ENCODE measurements around the gene STK33.

STK33 gene

DNA sequence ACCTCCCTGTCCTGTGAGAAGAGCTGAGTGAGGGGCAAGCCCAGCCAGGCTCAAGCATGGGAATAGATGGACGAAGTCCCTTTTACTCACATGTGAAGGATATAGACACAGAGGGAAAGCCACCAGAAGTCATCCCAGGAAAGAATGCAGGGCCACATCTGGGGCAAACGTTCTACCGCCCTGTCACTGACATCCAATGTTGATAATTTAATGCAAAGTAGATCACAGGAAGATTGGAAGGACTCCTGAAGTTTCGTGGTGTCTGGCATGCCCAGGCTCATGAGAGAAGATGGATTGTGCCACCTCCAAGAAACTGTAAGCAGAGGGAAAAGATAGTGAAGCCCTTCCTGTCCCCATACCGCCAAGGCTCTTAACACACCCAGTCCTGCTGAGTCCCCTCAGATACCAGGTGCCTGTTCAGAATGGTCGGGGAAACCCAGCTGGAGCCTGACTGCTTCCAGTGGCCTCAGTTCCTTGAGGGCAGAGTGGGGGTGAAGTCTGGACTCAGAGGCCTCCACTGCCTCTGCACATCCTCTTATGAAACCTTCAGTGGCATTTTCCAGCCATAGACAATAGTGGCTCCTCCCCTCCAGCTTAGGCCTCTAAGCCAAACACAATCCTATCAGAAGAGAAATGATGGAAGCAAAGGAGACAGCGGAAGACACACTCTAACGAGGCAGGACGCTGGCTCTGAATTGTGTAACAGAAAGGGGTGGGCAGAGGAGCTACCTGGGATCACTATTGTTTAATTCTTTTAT is 7.5 kb upstream of the STK33 start:
- no peak for DNase-seq

DNA sequence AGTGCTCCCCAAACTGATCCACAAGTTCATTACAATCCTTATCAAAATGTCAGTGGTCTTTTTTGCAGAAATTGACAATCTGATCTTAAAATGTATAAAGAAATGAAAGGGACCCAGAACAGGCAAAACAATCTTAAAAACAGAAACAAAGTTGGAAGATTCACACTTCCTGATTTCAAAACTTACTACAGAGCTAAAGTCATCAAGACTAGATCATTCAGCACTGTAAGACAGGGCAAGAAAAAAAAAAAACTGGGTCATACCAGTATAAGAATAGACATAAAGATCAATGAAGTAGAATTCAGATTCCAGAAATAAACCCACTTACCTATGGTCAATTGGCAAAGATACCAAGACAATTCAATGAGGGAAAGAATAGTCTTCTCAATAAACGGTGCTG is 4.5 kb upstream of the STK33 start:
- DNase-seq = no peak

DNA sequence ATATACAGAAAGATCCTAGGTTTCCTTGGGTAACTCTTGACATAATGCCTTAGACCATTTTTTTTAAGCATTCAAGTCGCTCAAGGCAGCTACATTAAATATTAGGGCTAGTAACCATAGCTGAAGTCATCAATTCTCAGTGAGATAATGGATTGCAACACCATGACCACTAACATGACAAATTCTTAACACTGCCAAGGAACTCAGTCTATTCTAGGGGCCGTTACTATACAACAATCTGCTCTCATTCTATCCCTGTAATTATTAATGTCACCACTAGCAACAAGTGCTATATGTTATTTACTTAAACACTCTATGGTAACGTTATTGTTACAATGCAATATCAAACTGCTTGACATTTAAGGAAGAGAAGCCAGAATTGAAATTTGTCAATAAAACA is 3.2 kb upstream of the STK33 start:
- no peak for DNase-seq

DNA sequence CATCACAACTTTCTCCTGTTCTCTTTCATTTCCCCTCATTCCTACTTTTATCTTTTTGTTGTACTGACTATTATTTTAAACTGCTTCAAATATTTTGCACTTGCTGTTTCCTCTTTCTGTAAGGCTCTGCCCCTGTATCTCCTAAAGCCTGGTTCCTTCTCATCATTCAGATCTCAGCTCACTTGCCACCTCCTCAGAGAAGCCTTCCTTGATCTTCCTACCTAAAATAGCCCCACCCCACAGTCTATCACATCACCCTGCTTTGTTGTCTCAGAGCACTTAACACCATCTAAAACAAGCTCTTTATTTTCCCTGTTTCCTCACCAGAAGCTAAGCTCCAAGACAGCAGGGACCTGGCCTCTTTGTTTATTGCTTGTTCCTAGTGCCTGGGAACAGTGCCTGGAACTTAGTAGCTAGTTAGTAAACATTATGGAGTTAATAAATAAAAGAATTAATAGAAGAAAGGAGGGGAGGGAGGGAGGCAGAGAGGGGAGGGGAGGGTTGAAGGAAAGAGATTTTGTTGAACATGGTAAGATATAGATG is 2.5 kb upstream of the STK33 start:
- no peak for DNase-seq

DNA sequence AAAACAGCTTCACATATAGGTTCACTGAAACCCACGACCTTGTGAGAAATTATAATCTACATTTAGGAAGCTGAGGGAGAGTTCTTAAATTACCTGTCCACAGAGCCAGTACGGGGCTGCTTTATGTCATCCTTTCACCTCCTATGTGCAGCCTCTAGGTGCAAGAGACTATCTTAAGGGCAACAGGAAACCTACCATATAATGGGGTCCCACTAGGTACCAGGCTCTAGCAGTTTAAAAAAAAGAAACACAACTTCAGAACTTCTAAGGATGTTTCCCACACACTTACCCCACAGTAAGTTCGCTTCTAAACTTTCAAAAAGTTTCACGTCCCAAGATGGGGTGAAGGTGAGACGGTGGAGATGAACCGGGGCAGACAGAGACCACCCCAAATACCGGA is 573 bp downstream of the STK33 start:
- DNase-seq = no peak

DNA sequence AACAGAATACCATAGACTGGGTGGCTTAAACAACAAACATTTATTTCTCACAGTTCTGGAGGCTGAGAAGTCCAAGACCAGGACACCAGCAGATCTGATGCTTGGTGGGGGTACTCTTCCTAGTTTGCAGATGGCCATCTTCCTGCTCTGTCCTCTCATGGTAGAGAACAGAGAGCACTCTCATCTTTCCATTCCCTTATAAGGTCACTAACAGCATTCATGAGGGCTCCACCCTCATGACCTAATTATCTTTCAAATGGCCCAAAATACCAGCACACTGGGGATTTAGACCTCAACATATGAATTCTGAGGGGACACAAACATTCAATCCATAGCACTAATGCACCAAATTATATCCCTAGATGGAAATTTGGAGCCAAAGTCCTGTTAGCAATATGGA is 6.1 kb downstream of the STK33 start:
- DNase-seq = no peak

DNA sequence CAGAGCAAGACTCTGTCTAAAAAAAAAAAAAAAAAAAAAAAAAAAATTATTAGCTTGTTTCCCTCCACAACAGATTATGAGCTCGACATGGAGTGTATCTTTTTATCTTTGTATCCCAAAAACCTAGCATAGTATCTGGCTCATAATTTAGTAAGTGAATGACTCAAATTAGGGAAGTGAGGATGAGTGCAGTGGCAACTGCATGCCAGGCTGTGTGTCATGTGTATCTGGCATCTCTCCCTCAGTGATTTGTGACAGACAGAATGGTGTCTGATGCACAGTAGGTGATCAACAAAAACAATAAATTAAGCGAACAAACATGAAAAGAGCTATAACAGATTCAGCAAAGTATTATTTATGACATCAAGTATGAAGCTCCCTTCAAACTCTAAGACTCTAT is 7.2 kb downstream of the STK33 start:
- no peak for DNase-seq

DNA sequence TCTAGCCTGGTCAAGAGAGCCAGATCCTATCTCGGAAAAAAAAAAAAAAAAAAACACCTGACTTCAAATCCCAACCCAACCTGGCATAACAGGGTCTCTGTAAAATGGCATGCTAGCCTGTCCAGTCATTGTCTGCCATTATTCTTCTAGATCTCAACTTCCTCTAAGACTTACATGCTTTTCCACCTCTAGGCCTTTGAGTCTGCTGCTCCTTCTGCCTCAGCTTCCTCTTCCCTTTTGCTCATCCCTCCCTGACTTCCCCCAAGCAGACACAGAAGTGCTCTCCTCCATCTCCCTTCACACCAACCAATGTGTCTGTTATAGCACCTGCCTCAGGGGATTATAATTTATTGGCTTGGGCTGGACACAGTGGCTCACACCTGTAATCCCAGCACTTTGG is 7.8 kb downstream of the STK33 start:
- no peak for DNase-seq

DNA sequence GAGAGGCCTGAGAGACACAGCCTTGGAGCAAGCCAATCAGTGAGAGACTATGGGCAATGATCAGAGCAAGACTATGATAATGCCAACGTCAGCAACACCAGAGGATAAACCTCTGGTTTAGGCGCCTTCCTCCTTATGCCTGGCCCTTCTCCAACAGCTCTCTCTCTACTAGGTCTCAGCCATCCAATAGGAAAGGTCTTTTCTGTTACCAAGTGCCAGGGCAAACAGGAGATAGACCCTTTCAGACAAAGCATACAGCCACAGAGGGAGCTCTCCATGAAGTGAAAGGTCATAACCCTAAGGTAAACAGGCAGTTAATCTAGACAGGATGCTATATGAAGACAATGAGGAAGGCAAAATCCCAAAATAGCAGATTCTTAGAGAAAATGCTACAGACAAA is 9.5 kb downstream of the STK33 start:
- DNase-seq = no peak

DNA sequence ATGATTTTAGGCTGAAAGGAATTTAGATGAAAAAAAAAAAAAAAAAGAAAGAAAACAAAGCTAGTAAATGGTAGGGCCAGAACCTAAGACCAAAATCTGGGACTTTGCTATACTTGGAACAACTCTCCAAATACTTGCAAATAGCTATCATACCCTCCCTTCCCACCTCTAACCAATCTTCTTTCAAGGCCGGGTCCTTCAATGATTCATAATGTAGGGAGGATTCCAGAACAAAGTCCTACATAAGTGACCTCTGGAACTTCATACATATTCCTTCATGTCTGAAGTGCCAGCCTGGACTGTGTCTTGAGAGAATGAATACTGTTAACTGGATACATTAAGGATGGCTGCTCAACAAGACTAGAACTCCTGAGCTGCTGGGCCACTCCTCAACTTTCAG is 9.9 kb downstream of the STK33 start:
- DNase-seq = no peak

DNA sequence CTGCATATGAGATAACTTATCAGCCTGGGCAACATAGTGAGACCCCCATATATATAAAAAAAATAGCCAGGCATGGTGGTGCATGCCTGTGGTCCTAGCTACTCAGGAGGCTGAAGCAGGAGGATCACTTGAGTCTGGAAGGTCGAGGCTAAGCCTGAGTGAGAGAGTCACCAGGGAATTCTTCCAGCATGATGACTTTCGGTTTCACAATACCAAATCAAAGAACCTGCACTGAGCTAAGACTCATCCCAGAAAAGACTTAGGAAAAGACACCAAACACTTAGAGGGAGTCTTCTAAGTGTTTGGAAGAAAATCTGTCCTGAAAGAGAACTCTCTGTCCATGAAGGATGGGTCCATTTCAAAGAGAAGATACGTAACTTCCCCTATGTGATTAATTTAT is 12.7 kb downstream of the STK33 start:
- no peak for DNase-seq

DNA sequence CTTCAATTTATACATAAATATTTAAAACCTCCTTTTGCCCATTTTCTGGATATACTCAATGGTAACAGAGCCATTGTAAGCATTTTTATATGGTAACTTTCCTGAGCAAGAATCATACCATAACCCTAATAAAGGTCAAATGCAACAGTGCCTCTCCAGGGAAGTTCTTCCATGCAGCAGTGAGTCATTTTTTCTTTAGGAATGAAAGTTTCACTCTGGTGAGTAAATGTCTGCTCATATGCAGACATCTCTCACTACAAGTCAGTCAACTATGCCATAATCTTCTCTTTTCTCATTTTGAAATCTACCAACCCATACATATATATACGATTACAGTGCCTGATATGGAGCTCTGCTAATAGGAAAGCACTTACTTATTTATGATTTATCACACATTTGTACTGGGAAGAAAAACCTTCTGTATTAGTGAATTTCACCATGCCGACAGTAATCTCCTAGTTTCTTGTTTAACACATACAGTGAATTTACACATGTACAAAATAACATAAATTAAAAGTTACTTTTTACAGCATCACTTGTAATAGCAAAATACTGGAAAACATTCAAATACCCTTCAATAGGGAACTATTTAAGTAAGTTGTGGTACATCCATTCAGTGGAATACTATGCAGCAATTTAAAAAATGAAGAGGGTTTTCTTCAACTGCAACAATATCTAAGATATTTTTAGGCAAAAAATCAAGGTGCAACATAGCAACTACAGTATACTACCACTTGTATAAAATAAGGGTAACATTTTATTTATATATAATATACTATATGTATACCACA is 16.0 kb downstream of the STK33 start:
- no peak for DNase-seq

DNA sequence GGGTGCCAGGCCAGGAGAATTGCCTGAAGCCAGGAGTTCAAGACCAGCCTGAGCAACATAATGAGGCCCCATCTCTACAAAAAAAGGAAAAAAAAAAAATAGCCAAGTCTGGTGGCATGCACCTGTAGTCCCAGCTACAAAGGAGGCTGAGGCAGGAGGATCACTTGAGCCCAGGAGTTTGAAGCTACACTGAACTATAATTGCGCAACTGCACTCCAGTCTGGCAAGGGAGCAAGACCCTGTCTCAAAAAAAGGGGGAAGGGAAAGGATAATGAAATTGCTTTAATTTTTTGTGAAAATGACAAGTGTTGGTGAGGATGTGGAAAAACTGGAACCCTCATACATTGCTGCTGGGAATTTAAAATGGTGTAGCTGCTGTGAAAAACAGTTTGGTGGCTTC is 19.2 kb downstream of the STK33 start:
- DNase-seq = no peak

DNA sequence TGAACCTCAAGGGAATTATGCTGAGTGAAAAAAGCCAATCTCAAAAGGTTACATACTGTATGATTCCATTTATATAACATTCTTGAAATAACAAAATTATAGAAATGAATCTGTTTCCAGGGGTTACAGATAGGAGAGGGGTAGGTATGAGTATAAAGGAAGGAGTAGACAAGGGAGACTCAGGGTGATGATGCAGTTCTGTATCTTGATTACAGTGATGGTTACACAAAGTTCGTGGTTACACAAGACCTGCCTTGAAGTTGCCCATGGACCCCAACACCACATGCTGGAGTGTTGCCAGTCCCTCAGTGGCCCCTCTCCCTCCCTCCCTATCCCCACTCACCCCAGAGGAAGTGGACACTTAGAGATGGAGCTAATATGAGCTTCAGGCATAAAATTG is 20.3 kb downstream of the STK33 start:
- DNase-seq = no peak

DNA sequence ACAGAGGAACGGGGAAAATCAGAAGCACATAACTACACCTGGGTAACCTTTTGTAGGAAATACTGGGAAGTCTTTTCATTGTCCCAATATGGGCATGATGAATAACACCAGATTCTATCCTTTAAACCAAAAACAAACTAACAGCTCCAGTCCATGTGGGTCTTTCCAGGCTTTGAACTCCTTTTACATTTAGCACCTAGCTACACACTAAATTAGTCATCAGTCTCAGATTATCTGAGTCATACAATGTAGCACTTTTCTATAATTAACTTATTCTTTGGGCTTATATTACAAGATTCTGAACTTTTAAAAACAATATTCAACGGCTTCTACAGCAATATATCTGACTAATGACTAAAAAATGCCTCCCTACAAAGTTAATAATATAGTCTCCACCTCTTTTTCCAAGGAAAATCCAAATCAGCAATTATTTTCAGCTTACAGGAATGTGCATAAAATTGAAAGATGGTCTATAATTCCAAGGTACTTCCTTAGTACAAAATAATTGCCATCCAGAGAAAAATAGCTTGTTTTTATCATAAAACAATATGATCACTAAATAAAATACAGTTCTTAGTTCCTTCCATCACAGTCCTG is 26.3 kb downstream of the STK33 start:
- DNase-seq = no peak

DNA sequence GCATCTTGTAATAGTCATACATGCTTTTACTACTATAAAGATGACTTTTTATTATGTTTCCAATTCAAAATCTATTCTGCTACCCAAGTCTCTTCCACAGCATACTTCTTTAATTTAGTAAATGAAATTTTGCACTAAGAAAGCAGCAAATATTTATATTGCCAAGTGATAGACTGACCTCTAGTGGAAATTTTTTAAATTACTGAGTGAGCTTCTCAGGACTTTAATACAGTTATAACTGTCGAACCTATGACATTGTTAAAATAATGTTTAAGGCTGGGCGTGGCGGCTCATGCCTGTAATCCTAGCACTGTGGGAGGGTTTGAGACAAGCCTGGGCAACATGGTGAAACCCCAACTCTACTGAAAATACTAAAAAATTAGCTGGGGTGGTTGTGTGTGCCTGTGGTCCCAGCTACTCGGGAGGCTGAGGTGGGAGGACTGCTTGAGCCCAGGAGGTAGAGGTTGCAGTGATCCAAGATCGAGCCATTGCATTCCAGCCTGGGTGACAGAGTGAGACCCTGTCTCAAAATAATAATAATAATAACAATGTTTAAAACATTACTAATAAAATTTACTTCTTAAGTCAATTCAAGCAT is 27.3 kb downstream of the STK33 start:
- no peak for DNase-seq

DNA sequence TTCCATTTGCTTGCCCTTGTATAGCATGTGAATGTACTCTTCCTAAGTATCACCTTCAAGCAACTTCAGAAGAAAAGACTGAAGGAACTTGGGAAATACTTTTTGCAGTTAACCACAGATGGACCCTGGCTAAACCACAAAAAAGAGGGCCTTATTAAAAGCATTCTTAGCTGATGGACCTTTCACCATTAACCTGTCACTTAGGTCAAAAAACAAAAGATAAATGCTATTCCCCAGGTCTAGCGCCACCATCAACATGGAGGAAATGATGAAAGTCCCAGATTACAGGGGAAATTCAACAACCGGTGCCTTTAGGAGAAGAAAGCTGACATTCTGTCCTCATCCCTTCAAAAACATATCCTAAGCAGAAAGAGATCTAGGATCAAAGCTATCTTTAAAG is 29.5 kb downstream of the STK33 start:
- no peak for DNase-seq

DNA sequence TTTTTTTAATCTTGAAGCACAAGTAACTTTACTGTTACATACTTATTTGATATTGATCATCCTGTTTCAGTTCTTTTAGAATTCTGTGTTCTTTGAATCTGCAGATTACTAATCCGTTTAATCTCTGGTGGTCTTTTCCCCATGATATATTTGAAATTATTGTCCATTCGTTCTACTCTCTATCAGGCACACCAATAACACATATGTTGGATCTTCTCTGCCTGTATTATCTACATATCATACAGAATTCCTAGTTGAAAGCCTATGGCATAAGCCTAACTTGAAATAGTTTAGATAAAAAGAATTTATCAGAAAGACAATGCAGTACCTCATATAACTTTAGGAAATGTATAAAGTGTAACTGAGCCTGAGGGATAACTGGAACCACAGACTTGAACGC is 32.6 kb downstream of the STK33 start:
- DNase-seq = no peak

DNA sequence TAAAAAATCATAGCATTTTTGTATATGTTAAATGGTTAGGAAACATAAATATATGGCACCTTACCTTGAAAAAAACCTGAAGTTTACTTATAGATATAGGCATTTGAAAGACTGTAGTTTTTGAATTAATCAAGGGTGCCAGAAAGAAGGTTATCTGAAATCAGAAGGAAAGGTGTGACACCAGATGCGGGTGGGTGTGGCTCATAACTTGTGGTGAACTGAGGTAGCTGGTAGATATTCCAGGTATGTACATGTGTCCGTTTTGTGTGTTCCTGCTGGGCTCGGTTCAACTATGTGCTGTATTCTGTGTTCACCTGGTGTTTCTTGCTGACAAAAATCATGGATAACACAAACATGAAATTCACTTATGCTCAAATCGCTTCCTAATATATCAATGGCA is 35.6 kb downstream of the STK33 start:
- no peak for DNase-seq

DNA sequence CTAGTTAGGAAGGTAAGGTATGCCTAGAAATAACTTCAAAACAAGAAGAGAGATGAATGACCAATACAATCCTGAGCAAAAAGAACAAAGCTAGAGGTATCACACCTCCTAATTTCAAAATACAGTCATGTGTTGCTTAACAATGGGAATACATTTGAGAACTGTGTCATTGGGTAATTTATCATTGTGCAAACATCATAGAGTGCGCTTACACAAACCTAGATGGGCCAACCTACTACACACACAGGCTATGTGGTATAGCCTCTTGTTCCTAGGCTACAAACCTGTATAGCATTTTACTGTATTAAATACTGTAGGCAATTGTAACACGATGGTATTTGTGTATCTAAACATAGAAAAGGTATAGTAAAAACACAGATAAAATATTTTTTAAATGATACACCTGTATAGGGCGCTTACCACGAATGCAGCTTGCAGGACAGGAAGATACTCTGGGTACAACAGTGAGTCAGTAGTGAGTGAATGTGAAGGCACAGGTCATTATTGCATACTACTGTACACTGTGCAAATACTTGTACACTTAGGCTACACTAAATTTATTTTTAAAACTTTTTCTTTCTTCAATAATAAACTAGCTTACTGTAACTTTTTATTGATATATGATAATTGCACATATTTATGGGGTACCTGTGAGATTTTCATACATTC is 48.2 kb downstream of the STK33 start:
- DNase-seq = no peak

DNA sequence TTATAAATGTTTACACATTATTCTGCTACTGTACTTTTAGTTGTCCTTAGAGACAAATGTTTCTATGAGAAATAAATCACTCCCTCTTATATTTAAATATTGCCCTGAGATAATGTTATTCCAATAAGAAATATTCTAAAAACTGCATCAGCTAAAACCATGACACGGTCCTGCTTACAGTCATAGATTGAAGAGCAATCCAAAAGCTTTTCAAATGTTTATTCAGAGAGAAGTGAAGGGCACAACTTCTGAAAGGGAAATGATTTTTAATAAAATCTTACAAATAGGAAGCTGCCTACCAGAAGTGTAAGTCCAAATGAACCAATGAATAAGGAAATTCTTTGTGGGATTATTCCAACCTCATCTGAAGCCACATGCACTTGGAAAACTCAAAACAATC is 49.2 kb downstream of the STK33 start:
- no peak for DNase-seq

DNA sequence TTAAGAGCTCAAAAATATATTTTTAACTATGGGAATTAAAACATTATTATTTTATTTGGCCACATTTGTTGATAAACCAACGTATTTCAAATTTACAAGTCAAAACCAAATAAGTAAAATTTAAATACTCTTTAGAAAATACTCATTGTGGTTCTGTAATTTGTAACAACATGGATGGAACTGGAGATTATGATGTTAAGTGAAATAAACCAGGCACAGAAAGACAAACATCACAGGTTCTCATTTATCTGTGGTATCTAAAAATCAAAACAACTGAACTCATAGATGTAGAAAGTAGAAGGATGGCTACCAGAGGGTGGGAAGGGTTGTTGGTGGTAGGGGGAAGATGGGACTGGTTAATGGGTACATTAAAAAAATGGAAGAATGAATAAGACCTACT is 50.8 kb downstream of the STK33 start:
- no peak for DNase-seq

DNA sequence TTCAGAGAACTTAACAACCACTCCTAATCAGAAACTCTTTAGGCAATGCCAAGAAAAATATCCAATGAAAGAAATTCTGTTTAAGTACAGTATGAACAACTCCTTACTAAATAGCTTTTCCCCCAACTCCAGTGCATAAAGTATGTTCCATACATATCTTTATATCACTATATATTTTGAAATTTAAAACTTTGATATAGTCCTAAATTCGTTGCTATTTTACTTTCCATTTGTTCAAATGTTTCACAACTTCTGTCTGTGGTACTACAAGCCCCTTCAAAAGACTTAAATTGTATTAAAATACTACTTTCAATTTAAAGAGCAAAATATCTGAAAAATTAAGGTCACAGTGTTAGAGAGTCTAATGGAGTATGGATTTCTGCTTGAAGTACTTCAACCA is 52.6 kb downstream of the STK33 start:
- no peak for DNase-seq

All from stimulated activated CD4-positive, alpha-beta T cell treated with anti-CD3 and anti-CD28 coated beads, Interleukin-2, amount 100 ng/mL, for 48 hours (primary cell).